ENCODE results near the gene STAB2.

The STAB2 gene

DNA sequence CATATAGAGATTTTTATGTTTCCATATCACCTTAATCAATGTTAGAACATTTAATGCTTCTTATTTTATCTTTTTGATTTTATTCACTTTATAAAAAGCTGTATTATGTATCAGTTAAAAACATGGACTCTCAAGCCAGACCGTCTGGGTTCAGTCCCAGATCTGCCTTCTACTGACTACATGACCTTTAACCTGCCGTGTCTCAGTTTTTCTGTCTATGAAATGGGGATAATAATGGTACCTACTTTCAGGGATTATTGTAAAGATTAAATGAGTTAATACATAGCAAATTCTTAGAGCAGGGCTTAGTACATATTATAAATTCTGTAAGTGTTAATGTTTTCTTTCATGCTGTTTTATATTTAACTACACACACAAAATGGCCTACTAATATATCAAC lies 50.4 kb downstream of the STAB2 start:
- Histone ChIP-seq H3K4me1 (ENCODE audit: low read length) (peaks cover 11% of the 10 kb centered on the region), H4K20me1 (ENCODE audit: insufficient read depth, low read length) (no peaks in the 10 kb centered on the region), H3K27ac (ENCODE audit: low read length) (no peak overlapping the region), H3K27me3 (ENCODE audit: low read depth, low read length) (no peaks in the 10 kb centered on the region), H3K79me2 (ENCODE audit: low read length) (no peaks in the 10 kb centered on the region), H3K4me2 (ENCODE audit: low read length) (no peak overlapping the region), H3K4me3 (ENCODE audit: low read length) (no peak overlapping the region), H3K36me3 (replicated peaks; ENCODE audit: low read depth, low read length) (peaks cover 7% of the 10 kb centered on the region), H2AFZ (ENCODE audit: low read depth, low read length) (no peak overlapping the region), H3K9me3 (ENCODE audit: insufficient read depth, low read length) (peaks cover 9% of the 10 kb centered on the region; the same call in 1 of the 2 replicates), H3K9ac (ENCODE audit: low read length) (no peak overlapping the region)
- TF ChIP-seq, protein P1, sequence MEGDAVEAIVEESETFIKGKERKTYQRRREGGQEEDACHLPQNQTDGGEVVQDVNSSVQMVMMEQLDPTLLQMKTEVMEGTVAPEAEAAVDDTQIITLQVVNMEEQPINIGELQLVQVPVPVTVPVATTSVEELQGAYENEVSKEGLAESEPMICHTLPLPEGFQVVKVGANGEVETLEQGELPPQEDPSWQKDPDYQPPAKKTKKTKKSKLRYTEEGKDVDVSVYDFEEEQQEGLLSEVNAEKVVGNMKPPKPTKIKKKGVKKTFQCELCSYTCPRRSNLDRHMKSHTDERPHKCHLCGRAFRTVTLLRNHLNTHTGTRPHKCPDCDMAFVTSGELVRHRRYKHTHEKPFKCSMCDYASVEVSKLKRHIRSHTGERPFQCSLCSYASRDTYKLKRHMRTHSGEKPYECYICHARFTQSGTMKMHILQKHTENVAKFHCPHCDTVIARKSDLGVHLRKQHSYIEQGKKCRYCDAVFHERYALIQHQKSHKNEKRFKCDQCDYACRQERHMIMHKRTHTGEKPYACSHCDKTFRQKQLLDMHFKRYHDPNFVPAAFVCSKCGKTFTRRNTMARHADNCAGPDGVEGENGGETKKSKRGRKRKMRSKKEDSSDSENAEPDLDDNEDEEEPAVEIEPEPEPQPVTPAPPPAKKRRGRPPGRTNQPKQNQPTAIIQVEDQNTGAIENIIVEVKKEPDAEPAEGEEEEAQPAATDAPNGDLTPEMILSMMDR (IDR thresholded peaks at IDR 0.05; ENCODE audit: low read depth, low read length): no peak
- TF ChIP-seq EZH2phosphoT487 (IDR thresholded peaks at IDR 0.05; ENCODE audit: low read depth): no peak

DNA sequence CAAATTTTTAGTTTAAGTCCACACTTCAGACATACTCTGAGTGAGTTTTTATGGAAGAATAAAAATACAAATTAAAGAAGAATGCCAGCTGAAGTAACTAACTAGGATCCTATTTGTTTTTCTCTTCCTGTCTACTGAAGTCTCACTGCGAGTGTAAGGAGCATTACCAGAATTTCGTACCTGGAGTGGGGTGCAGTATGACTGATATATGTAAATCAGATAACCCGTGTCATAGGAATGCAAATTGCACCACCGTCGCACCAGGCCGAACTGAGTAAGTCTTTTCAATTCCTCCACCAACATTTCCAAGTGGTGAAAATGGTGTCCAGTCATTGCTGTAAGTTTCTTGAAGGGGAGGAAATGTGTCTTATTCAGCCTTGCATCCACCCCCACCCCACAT lies 52.9 kb downstream of the STAB2 start:
- Histone ChIP-seq H3K79me2 (ENCODE audit: low read length) (no peaks in the 10 kb centered on the region), H3K4me3 (ENCODE audit: low read length) (no peak overlapping the region), H3K9me3 (ENCODE audit: insufficient read depth, low read length) (peaks cover 9% of the 10 kb centered on the region; the same call in 1 of the 2 replicates), H4K20me1 (ENCODE audit: insufficient read depth, low read length) (no peaks in the 10 kb centered on the region), H3K4me2 (ENCODE audit: low read length) (no peak overlapping the region), H3K36me3 (replicated peaks; ENCODE audit: low read depth, low read length) (peaks cover 7% of the 10 kb centered on the region), H3K27ac (ENCODE audit: low read length) (no peak overlapping the region), H3K4me1 (ENCODE audit: low read length) (peaks cover 8% of the 10 kb centered on the region), H3K27me3 (ENCODE audit: low read depth, low read length) (no peaks in the 10 kb centered on the region), H3K9ac (ENCODE audit: low read length) (no peak overlapping the region), H2AFZ (ENCODE audit: low read depth, low read length) (no peak overlapping the region)
- TF ChIP-seq, protein P1 (IDR thresholded peaks at IDR 0.05; ENCODE audit: low read depth, low read length): no peak
- TF ChIP-seq EZH2phosphoT487 (IDR thresholded peaks at IDR 0.05; ENCODE audit: low read depth): no peak

DNA sequence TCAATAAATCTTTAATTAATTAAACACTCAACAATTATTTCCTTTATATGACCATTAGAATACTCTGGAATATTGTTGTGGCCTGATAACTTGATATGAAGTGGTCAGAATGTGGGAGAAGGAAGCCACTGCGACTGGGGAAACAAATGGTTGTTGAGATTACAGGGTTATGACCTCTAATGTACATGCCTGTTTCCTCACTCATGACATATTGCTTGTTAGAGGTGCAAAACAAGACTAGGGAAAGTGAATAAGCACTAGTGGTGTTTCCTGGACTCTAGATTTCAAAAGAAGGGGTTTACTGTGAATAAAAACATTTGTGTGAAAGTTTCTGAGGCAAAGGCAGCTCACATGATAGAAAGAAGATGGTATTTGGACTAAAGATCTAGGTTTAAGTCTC lies 53.3 kb downstream of the STAB2 start:
- Histone ChIP-seq H3K36me3 (replicated peaks; ENCODE audit: low read depth, low read length) (peaks cover 7% of the 10 kb centered on the region), H2AFZ (ENCODE audit: low read depth, low read length) (no peak overlapping the region), H3K9me3 (ENCODE audit: insufficient read depth, low read length) (peaks cover 9% of the 10 kb centered on the region; the same call in 1 of the 2 replicates), H3K9ac (ENCODE audit: low read length) (no peak overlapping the region), H3K79me2 (ENCODE audit: low read length) (no peaks in the 10 kb centered on the region), H3K4me3 (ENCODE audit: low read length) (no peak overlapping the region), H3K4me1 (ENCODE audit: low read length) (peaks cover 8% of the 10 kb centered on the region), H3K4me2 (ENCODE audit: low read length) (no peak overlapping the region), H3K27ac (ENCODE audit: low read length) (no peak overlapping the region), H3K27me3 (ENCODE audit: low read depth, low read length) (no peaks in the 10 kb centered on the region), H4K20me1 (ENCODE audit: insufficient read depth, low read length) (no peaks in the 10 kb centered on the region)
- TF ChIP-seq, protein P1 (IDR thresholded peaks at IDR 0.05; ENCODE audit: low read depth, low read length): no peak
- no peak for TF ChIP-seq EZH2phosphoT487 (IDR thresholded peaks at IDR 0.05; ENCODE audit: low read depth)

DNA sequence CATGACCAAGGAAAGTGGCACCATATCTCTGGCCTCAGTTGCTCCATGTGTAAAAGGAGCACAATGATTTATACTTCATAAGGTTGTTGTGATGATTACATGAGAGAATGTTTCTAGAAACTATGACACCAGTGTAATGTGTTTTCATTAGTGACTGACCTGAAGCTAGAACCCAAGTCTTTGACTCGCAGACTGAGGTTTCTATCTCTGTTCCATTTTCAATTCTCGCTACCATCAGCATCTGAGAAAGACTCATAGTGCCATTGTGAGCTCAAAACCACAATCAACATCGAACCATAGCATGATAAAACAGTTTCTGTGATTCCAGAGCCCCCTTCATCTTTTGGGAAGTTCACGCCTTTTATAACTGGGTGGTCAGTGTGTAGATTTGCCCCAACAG lies 53.8 kb downstream of the STAB2 start:
- no peaks in the 10 kb centered on the region for H4K20me1 ChIP-seq (ENCODE audit: insufficient read depth, low read length)
- H3K4me3 ChIP-seq (ENCODE audit: low read length): no peak overlapping the region
- H3K9ac ChIP-seq (ENCODE audit: low read length): no peak overlapping the region
- no peaks in the 10 kb centered on the region for H3K27me3 ChIP-seq (ENCODE audit: low read depth, low read length)
- H3K4me2 ChIP-seq (ENCODE audit: low read length): no peak overlapping the region
- peaks cover 9% of the 10 kb centered on the region; the same call in 1 of the 2 replicates for H3K9me3 ChIP-seq (ENCODE audit: insufficient read depth, low read length)
- peaks cover 7% of the 10 kb centered on the region for H3K36me3 ChIP-seq (replicated peaks; ENCODE audit: low read depth, low read length)
- H3K27ac ChIP-seq (ENCODE audit: low read length): no peak overlapping the region
- H2AFZ ChIP-seq (ENCODE audit: low read depth, low read length): no peak overlapping the region
- TF ChIP-seq, protein P1 (IDR thresholded peaks at IDR 0.05; ENCODE audit: low read depth, low read length): no peak
- TF ChIP-seq EZH2phosphoT487 (IDR thresholded peaks at IDR 0.05; ENCODE audit: low read depth): no peak
- H3K79me2 ChIP-seq (ENCODE audit: low read length): no peaks in the 10 kb centered on the region
- H3K4me1 ChIP-seq (ENCODE audit: low read length): peaks cover 8% of the 10 kb centered on the region
